Neural progenitor cell (in vitro differentiated cells): ENCODE measurements around the gene BCL7C. TPM values are rescaled to one million over a fixed set of nuclear protein-coding genes. Genes with fewer than 3 reads are reported as not detected.
A peak's percentile ranks its signal among the peaks of the same experiment; 100 is the strongest.

Experiments
- DNase-seq: peaks from one replicate; pipeline ENCODE4 v3.0.0-alpha.2; 2016; ENCODE audit warnings: low spot score
- H2AFZ ChIP-seq: fragments of 200-600 bp; sonication (generic); replicated peaks from 2 replicates; pipeline ENCODE4 v1.6.1; 2016; ENCODE audit warnings: antibody characterized with exemption
- H3F3A ChIP-seq: fragments of 200-600 bp; sonication (generic); 2 replicates; pipeline ENCODE4 v1.6.1; 2016; ENCODE audit warnings: antibody characterized with exemption, low read depth
- H3K27ac ChIP-seq: fragments of 200-600 bp; sonication (generic); 2 replicates; pipeline ENCODE4 v1.5.1; 2016; ENCODE audit warnings: mild to moderate bottlenecking
- H3K27me3 ChIP-seq: fragments of 200-600 bp; sonication (generic); 2 replicates; pipeline ENCODE4 v1.6.1; 2016; ENCODE audit warnings: mild to moderate bottlenecking, moderate library complexity
- H3K36me3 ChIP-seq: fragments of 200-600 bp; sonication (generic); 2 replicates; pipeline ENCODE4 v1.5.1; 2016
- H3K4me1 ChIP-seq: fragments of 200-600 bp; sonication (generic); 2 replicates; pipeline ENCODE4 v1.6.1; 2016; ENCODE audit warnings: mixed run types
- H3K4me2 ChIP-seq: fragments of 200-600 bp; sonication (generic); 2 replicates; pipeline ENCODE4 v1.6.1; 2016
- H3K4me3 ChIP-seq: fragments of 200-600 bp; sonication (generic); 2 replicates; pipeline ENCODE4 v1.5.1; 2016
- H3K79me2 ChIP-seq: fragments of 200-600 bp; sonication (generic); 2 replicates; pipeline ENCODE4 v1.6.1; 2016; ENCODE audit warnings: low read depth
- H3K9ac ChIP-seq: fragments of 200-600 bp; sonication (generic); 2 replicates; pipeline ENCODE4 v1.6.1; 2016
- H3K9me3 ChIP-seq: fragments of 200-600 bp; sonication (generic); 2 replicates; pipeline ENCODE4 v1.5.1; 2016; ENCODE audit warnings: low read depth
- H4K20me1 ChIP-seq: fragments of 200-600 bp; sonication (generic); 2 replicates; pipeline ENCODE4 v1.6.1; 2016; ENCODE audit warnings: low read depth
- H3K27ac Mint-ChIP-seq: 3 replicates; pipeline ENCODE4 v1.8.0; 2021; ENCODE audit warnings: mixed read lengths
- H3K27me3 Mint-ChIP-seq: 2 replicates; pipeline ENCODE4 v1.8.0; 2022; ENCODE audit warnings: low read depth, mild to moderate bottlenecking, inconsistent platforms, moderate library complexity, mixed read lengths; ENCODE audit not compliant: insufficient read depth
- H3K36me3 Mint-ChIP-seq: 3 replicates; pipeline ENCODE4 v1.8.0; 2021; ENCODE audit warnings: mixed read lengths
- H3K4me1 Mint-ChIP-seq: 3 replicates; pipeline ENCODE4 v1.8.0; 2021; ENCODE audit warnings: mixed read lengths
- H3K4me3 Mint-ChIP-seq: 3 replicates; pipeline ENCODE4 v1.8.0; 2021; ENCODE audit warnings: mild to moderate bottlenecking, moderate library complexity, mixed read lengths
- H3K9me3 Mint-ChIP-seq: 3 replicates; pipeline ENCODE4 v1.8.0; 2020; ENCODE audit warnings: mixed read lengths
- EZH2 ChIP-seq: fragments of 200-600 bp; sonication (generic); IDR thresholded peaks from 2 replicates; pipeline ENCODE4 v1.6.1; 2017; ENCODE audit warnings: antibody characterized with exemption, mild to moderate bottlenecking, moderate library complexity
- EZH2phosphoT487 ChIP-seq: fragments of 200-600 bp; sonication (generic); IDR thresholded peaks from 2 replicates; pipeline ENCODE4 v1.6.1; 2017; ENCODE audit warnings: antibody characterized with exemption
- total RNA-seq: library from RNA; depleted of rRNA; stranded (reverse); fragments of >200 nt; gene quantifications from 2 replicates; pipeline ENCODE4 v1.2.3, GENCODE V29; 2015; ENCODE audit warnings: low replicate concordance
- TF ChIP-seq, protein P1 (sequence below): fragments of 200-600 bp; sonication (generic); IDR thresholded peaks from 2 replicates; pipeline ENCODE4 v1.5.1; 2017; ENCODE audit warnings: antibody characterized with exemption, mild to moderate bottlenecking

BCL7C gene
- total RNA-seq, 1 donor from 2014 or later = 18.3 TPM

DNA sequence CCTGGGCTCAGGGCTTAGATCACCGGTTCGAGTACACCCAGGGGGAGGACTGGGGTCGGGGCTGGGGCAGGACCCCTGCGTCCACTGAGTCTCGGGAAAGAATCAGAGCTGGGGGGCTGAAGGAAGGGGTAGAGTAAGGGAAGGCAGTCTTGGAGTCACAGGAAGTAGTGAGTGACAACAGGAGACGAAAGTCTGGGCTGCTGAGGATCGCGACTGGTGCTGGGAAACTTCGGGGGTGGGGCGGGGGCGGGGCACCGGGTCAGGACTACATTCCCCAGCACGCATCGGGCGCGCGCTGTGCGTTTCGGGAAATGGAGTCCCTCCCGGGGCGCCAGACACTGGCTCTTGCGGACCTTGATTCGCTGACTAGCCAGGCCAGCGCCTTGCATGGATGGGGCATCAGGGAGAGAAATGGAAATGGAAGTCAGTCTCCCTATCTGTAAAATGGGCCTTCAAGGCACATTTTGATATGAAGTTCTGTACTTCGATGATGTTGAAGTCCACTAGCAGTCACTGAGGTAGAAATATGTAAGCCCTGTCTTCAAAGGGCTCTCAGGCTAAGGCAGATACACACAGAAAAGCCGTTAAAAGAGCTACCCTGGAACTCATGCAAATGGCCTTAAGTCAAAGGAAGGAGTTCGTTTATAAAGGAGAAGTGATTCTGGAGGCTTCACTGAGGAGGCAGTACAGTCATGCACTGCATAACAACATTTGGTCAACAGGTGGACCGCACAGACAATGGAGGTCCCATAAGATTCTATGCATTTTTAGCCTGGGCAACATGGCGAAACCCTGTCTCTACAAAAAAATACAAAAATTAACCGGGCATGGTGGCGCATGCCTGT is 3.2 kb upstream of the BCL7C start:
- peak overlapping the region; percentile 97 for H3K27ac Mint-ChIP-seq
- peaks cover 56% of the 10 kb centered on the region for H3F3A ChIP-seq
- peaks cover 25% of the 10 kb centered on the region for H3K27me3 ChIP-seq
- H3K4me3 ChIP-seq = peak overlapping the region; percentile 69
- no peak overlapping the region for H3K9ac ChIP-seq
- peaks cover 8% of the 10 kb centered on the region for H3K79me2 ChIP-seq
- H3K9me3 Mint-ChIP-seq = no peaks in the 10 kb centered on the region
- peaks cover 18% of the 10 kb centered on the region for H3K27me3 Mint-ChIP-seq
- peaks cover 16% of the 10 kb centered on the region for H3K4me1 ChIP-seq
- H3K4me2 ChIP-seq = peak overlapping the region; percentile 84
- TF ChIP-seq EZH2phosphoT487 (no peak), EZH2 (no peak)
- TF ChIP-seq, protein P1, sequence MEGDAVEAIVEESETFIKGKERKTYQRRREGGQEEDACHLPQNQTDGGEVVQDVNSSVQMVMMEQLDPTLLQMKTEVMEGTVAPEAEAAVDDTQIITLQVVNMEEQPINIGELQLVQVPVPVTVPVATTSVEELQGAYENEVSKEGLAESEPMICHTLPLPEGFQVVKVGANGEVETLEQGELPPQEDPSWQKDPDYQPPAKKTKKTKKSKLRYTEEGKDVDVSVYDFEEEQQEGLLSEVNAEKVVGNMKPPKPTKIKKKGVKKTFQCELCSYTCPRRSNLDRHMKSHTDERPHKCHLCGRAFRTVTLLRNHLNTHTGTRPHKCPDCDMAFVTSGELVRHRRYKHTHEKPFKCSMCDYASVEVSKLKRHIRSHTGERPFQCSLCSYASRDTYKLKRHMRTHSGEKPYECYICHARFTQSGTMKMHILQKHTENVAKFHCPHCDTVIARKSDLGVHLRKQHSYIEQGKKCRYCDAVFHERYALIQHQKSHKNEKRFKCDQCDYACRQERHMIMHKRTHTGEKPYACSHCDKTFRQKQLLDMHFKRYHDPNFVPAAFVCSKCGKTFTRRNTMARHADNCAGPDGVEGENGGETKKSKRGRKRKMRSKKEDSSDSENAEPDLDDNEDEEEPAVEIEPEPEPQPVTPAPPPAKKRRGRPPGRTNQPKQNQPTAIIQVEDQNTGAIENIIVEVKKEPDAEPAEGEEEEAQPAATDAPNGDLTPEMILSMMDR = no peak
- no peaks in the 10 kb centered on the region for H3K36me3 Mint-ChIP-seq
- H2AFZ ChIP-seq = peak overlapping the region; percentile 65
- H4K20me1 ChIP-seq = no peaks in the 10 kb centered on the region
- H3K9me3 ChIP-seq = no peaks in the 10 kb centered on the region
- no peaks in the 10 kb centered on the region for H3K36me3 ChIP-seq
- DNase-seq = peak; percentile 98
- H3K4me1 Mint-ChIP-seq = peaks cover 34% of the 10 kb centered on the region
- peak overlapping the region; percentile 83 for H3K27ac ChIP-seq
- peak overlapping the region; percentile 91 for H3K4me3 Mint-ChIP-seq

DNA sequence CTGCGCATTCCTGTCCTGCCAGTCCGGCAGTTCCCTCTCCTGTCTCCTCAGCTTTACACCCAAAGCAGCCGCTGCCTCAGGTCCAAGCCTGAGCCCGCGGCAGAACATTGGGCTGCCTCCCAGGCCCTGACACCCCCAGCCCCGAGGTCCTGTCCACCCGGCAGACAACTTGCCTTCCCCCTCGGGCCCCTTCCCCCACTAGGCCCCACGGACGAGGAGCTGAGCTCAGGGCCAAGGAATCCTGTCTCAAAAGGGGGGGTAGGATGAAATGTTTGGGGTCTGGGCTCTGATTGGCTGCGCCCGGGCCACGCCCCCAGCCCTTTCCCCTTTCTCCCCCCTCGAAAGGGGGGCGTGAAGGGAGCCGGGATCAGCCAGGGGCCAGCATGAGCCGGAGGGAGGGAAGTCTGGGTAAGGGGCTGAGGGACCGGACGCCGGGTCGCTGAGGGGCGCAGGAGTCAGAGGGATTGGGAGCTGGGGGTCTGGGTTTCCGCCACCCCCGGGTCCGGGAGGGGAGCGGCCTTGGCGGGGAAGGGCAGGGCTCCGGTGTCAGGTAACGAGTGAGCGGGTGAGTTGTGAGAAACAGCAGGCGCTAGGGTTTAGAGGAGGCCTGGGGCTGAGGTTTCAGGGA is 2.5 kb upstream of the BCL7C start, which contains the start of gene CTF1:
CTF1 (plus strand) TSS at position 354 of the 628 bp plus-strand sequence; CDS start at position 384, 30 bp downstream.
- TF ChIP-seq, protein P1 = no peak
- H3K9ac ChIP-seq = no peak within 1 kb of the TSS
- H3K79me2 ChIP-seq = peaks cover 8% of the 10 kb centered on the region
- Mint-ChIP-seq H3K4me3 (peak within 1 kb of the TSS; percentile 91), H3K9me3 (no peaks in the 10 kb centered on the region), H3K36me3 (peaks cover 2% of the 10 kb centered on the region), H3K27ac (peak within 1 kb of the TSS; percentile 97), H3K27me3 (peaks cover 18% of the 10 kb centered on the region), H3K4me1 (peaks cover 34% of the 10 kb centered on the region)
- H3F3A ChIP-seq = peaks cover 50% of the 10 kb centered on the region
- peak within 1 kb of the TSS; percentile 69 for H3K4me3 ChIP-seq
- peak; percentile 92 for DNase-seq
- H2AFZ ChIP-seq = peak within 1 kb of the TSS; percentile 65
- H3K4me1 ChIP-seq = peaks cover 16% of the 10 kb centered on the region
- H4K20me1 ChIP-seq = no peaks in the 10 kb centered on the region
- peak within 1 kb of the TSS; percentile 83 for H3K27ac ChIP-seq
- H3K36me3 ChIP-seq = no peaks in the 10 kb centered on the region
- no peaks in the 10 kb centered on the region for H3K9me3 ChIP-seq
- peak within 1 kb of the TSS; percentile 84 for H3K4me2 ChIP-seq
- H3K27me3 ChIP-seq = peaks cover 25% of the 10 kb centered on the region

DNA sequence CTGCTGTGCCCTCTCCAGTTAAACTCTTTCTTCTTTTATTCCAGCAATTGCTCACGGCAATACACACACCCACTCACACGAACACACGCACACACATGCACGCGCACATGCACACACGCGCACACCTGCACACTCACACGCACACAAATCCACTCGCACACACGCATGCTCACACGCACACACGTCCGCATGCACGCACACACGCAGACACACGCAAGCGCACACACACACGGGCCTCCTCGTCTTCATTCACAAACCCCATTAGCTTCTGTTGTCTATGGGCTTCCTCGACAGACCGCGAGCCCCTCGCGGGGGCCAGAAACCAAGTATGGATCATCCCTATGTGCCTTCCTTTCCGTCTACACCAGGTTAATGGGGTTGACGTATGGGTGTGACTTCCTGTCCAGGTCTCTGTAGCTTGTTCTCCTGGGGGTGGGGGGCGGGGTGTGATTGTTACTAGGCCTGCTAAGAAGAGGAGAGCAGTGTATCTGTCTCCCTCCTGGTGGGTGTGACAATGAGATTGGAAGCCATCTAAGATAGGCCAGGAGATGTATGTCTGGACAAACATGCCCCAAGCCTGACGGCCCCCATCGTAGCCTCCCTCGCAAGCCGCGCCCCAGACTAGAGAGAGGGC is 1.9 kb upstream of the BCL7C start:
- H3K4me2 ChIP-seq = peak overlapping the region; percentile 84
- H3K36me3 ChIP-seq = no peaks in the 10 kb centered on the region
- peak overlapping the region; percentile 69 for H3K4me3 ChIP-seq
- peak overlapping the region; percentile 95 for H3K27ac Mint-ChIP-seq
- no peak for TF ChIP-seq EZH2
- no peak for TF ChIP-seq EZH2phosphoT487
- TF ChIP-seq, protein P1 = no peak
- peaks cover 19% of the 10 kb centered on the region for H3K27me3 ChIP-seq
- no peaks in the 10 kb centered on the region for H3K9me3 ChIP-seq
- H3K4me3 Mint-ChIP-seq = peak overlapping the region; percentile 91
- peaks cover 18% of the 10 kb centered on the region for H3K27me3 Mint-ChIP-seq
- H4K20me1 ChIP-seq = no peaks in the 10 kb centered on the region
- peaks cover 44% of the 10 kb centered on the region for H3F3A ChIP-seq
- peaks cover 16% of the 10 kb centered on the region for H3K4me1 ChIP-seq
- no peaks in the 10 kb centered on the region for H3K9me3 Mint-ChIP-seq
- H2AFZ ChIP-seq = peak overlapping the region; percentile 65
- H3K36me3 Mint-ChIP-seq = peaks cover 4% of the 10 kb centered on the region
- H3K4me1 Mint-ChIP-seq = peaks cover 34% of the 10 kb centered on the region
- DNase-seq = no peak
- peak overlapping the region; percentile 83 for H3K27ac ChIP-seq
- H3K79me2 ChIP-seq = peaks cover 8% of the 10 kb centered on the region
- no peak overlapping the region for H3K9ac ChIP-seq
